UCSD-AML1 (cell line): ENCODE measurements around the gene HES2.
"Not testable (repeated sequence)": the region's sequence is repeated elsewhere in the genome, so short reads cannot be mapped to it uniquely, and the experiment has no call there.

ENCODE experiments used
- DNase-seq: peaks from one replicate; lab custom pipeline; 2025; ENCODE audit not compliant: unreplicated experiment; lab: John Stamatoyannopoulos, UW

The HES2 gene

GRCh38 chr1:6454856-6455751 is 35.4 kb upstream of the HES2 start:
- no peak for DNase-seq

- DNase-seq, result not testable (repeated sequence)
Observed at GRCh38 chr1:6453895-6454855, 34.5 kb upstream of the HES2 start.

- no peak for DNase-seq
Observed at GRCh38 chr1:6450943-6451373, 31.2 kb upstream of the HES2 start.

- DNase-seq, result not testable (repeated sequence)
Observed at GRCh38 chr1:6450486-6450885, 30.8 kb upstream of the HES2 start.

- no peak for DNase-seq
Observed at GRCh38 chr1:6450005-6450450, 30.3 kb upstream of the HES2 start.

GRCh38 chr1:6448749-6449631 is 29.3 kb upstream of the HES2 start:
- DNase-seq, result no peak

GRCh38 chr1:6447818-6448748 is 28.4 kb upstream of the HES2 start:
- no peak for DNase-seq

- DNase-seq, result no peak
Observed at GRCh38 chr1:6447016-6447817, 27.5 kb upstream of the HES2 start.

- no peak for DNase-seq
Observed at GRCh38 chr1:6446665-6447015, 26.9 kb upstream of the HES2 start.

- not testable (repeated sequence) for DNase-seq
Observed at GRCh38 chr1:6445929-6446328, 26.2 kb upstream of the HES2 start.

- peak; percentile 66 for DNase-seq
Observed at GRCh38 chr1:6445062-6445763, 25.5 kb upstream of the HES2 start.

GRCh38 chr1:6444377-6444776 is 24.7 kb upstream of the HES2 start:
- no peak for DNase-seq

GRCh38 chr1:6443339-6444115 is 23.8 kb upstream of the HES2 start:
- DNase-seq, result no peak

GRCh38 chr1:6441586-6441985 is 21.9 kb upstream of the HES2 start:
- DNase-seq, result no peak

GRCh38 chr1:6440198-6441126 is 20.7 kb upstream of the HES2 start:
- DNase-seq, result peak; percentile 66

GRCh38 chr1:6438047-6438525 is 18.4 kb upstream of the HES2 start:
- peak; percentile 42 for DNase-seq
